WTC11 (cell line): ENCODE results near the gene OR4E2. TPM values are rescaled to one million over a fixed set of nuclear protein-coding genes. Genes with fewer than 3 reads are reported as not detected.

Source experiments
- ATAC-seq: fragments of 200-7000 bp; cut with Tn5 transposase; 2 replicates; pipeline ENCODE4 v1.10.0; 2021; ENCODE audit warnings: mild to moderate bottlenecking, moderate library complexity
- CTCF ChIA-PET: fragments of 300-600 bp; sonication (Branson Sonifier 250); formaldehyde crosslinking; loops from one replicate; lab custom pipeline; 2021; ENCODE audit warnings: antibody characterized with exemption; lab: Charles Lee
- POLR2A ChIA-PET: fragments of 350-600 bp; sonication (Branson Sonifier 250); formaldehyde crosslinking; loops from one replicate; lab custom pipeline; 2021; ENCODE audit warnings: antibody characterized with exemption; lab: Charles Lee
- DNase-seq: peaks from one replicate; pipeline ENCODE4 v3.0.0; 2021; ENCODE audit warnings: low spot score
- H3K27ac Mint-ChIP-seq: 2 replicates; pipeline ENCODE4 v1.8.0; 2021; ENCODE audit warnings: mixed read lengths
- H3K27me3 Mint-ChIP-seq: 2 replicates; pipeline ENCODE4 v1.8.0; 2021; ENCODE audit warnings: low read depth, mild to moderate bottlenecking, moderate library complexity, mixed read lengths
- H3K36me3 Mint-ChIP-seq: 2 replicates; pipeline ENCODE4 v1.8.0; 2021; ENCODE audit warnings: mixed read lengths
- H3K4me1 Mint-ChIP-seq: 2 replicates; pipeline ENCODE4 v1.8.0; 2022; ENCODE audit warnings: mixed read lengths
- H3K4me3 Mint-ChIP-seq: 2 replicates; pipeline ENCODE4 v1.8.0; 2021; ENCODE audit warnings: mild to moderate bottlenecking, moderate library complexity, mixed read lengths
- H3K9me3 Mint-ChIP-seq: 2 replicates; pipeline ENCODE4 v1.8.0; 2021; ENCODE audit warnings: mixed read lengths
- ATF3 ChIP-seq: sonication (generic); formaldehyde crosslinking; conservative IDR thresholded peaks from 2 replicates; pipeline ENCODE4 v1.8.1; 2022; ENCODE audit warnings: mild to moderate bottlenecking, missing genetic modification reagents
- EMX1 ChIP-seq: fragments of 250-450 bp; sonication (Bioruptor Pico); IDR thresholded peaks from 2 replicates; pipeline ENCODE4 v1.8.0; 2021; ENCODE audit warnings: mild to moderate bottlenecking
- ERG ChIP-seq: fragments of 250-450 bp; sonication (Bioruptor Pico); IDR thresholded peaks from 2 replicates; pipeline ENCODE4 v1.8.0; 2021; ENCODE audit warnings: mild to moderate bottlenecking
- FOXP4 ChIP-seq: sonication (generic); formaldehyde crosslinking; IDR thresholded peaks from 2 replicates; pipeline ENCODE4 v1.8.0; 2022; ENCODE audit warnings: mild to moderate bottlenecking, missing genetic modification reagents
- PRDM15 ChIP-seq: sonication (generic); formaldehyde crosslinking; IDR thresholded peaks from 2 replicates; pipeline ENCODE4 v1.8.0; 2022; ENCODE audit warnings: missing genetic modification reagents
- RELA ChIP-seq: sonication (generic); formaldehyde crosslinking; IDR thresholded peaks from 2 replicates; pipeline ENCODE4 v1.8.1; 2022; ENCODE audit warnings: missing genetic modification reagents, mild to moderate bottlenecking, borderline replicate concordance
- ZBTB21 ChIP-seq: sonication (generic); formaldehyde crosslinking; IDR thresholded peaks from 2 replicates; pipeline ENCODE4 v1.8.1; 2023; ENCODE audit warnings: mild to moderate bottlenecking, missing genetic modification reagents, borderline replicate concordance
- ZNF425 ChIP-seq: fragments of 250-450 bp; sonication (Bioruptor Pico); conservative IDR thresholded peaks from 2 replicates; pipeline ENCODE4 v1.9.0; 2021; ENCODE audit warnings: mild to moderate bottlenecking
- ZNF512 ChIP-seq: sonication (generic); formaldehyde crosslinking; IDR thresholded peaks from 2 replicates; pipeline ENCODE4 v1.8.1; 2022; ENCODE audit warnings: missing genetic modification reagents, borderline replicate concordance
- ZNF671 ChIP-seq: fragments of 250-450 bp; sonication (Bioruptor Pico); IDR thresholded peaks from 2 replicates; pipeline ENCODE4 v1.8.0; 2021; ENCODE audit warnings: mild to moderate bottlenecking
- ZSCAN18 ChIP-seq: fragments of 250-450 bp; sonication (Bioruptor Pico); IDR thresholded peaks from 2 replicates; pipeline ENCODE4 v2.1.2; 2022; ENCODE audit warnings: mild to moderate bottlenecking, moderate library complexity
- total RNA-seq: library from RNA; stranded (reverse); gene quantifications from 3 replicates; pipeline ENCODE4 v1.2.3, GENCODE V29; 2021

OR4E2 gene
- total RNA-seq, 1 experiment from 2014 or later: not detected

GRCh38 chr14:21714318-21714929 is 60.8 kb downstream of the OR4E2 start:
- Mint-ChIP-seq H3K27me3 (peaks cover 7% of the 10 kb centered on the region), H3K27ac (no peak overlapping the region), H3K4me1 (no peaks in the 10 kb centered on the region), H3K9me3 (no peaks in the 10 kb centered on the region), H3K36me3 (no peaks in the 10 kb centered on the region), H3K4me3 (no peak overlapping the region)
- TF ChIP-seq ZSCAN18: no peak
- TF ChIP-seq ATF3 (CRISPR knock-in tag): no peak
- no peak for TF ChIP-seq FOXP4 (CRISPR knock-in tag)
- no peak for TF ChIP-seq ERG (CRISPR knock-in tag)
- TF ChIP-seq RELA (CRISPR knock-in tag): no peak
- TF ChIP-seq ZNF512 (CRISPR knock-in tag): no peak
- no peak for TF ChIP-seq EMX1 (CRISPR knock-in tag)
- no peak for TF ChIP-seq ZNF425
- no peak for TF ChIP-seq ZNF671
- no peak for TF ChIP-seq ZBTB21 (CRISPR knock-in tag)
- no peak for TF ChIP-seq PRDM15 (CRISPR knock-in tag)
- ChIA-PET POLR2A (no interaction called here), CTCF (interaction anchor here (7.8 kb wide), 1 partner anchor 9 kb away, joined by 74 read pairs; no protein-coding TSS in a partner anchor)
- DNase-seq: no peak
- ATAC-seq: no peak

Other genes with a start within 250 kb of the OR4E2 start
- 119 to 133 TPM (median 119 TPM) in 3 replicates for gene CHD8, start 197.7 kb upstream of the OR4E2 start, total RNA-seq
- 29.6 to 33.3 TPM (median 31.7 TPM) in 3 replicates for gene RAB2B, start 176.9 kb upstream of the OR4E2 start, total RNA-seq
- gene TOX4, start 176.6 kb upstream of the OR4E2 start, total RNA-seq: 49.1 to 53.0 TPM (median 52.4 TPM) in 3 replicates
- 87.2 to 93.2 TPM (median 89.5 TPM) in 3 replicates for gene METTL3, start 142.5 kb upstream of the OR4E2 start, total RNA-seq
- gene SALL2, start 127.5 kb upstream of the OR4E2 start, total RNA-seq: 239 to 307 TPM (median 288 TPM) in 3 replicates
- not detected in 3 replicates for gene OR10G3, start 73.8 kb upstream of the OR4E2 start, total RNA-seq
- gene OR10G2, start 18.9 kb upstream of the OR4E2 start, total RNA-seq: not detected in 3 replicates
- gene OR4E1, start 20.0 kb downstream of the OR4E2 start, total RNA-seq: not detected in 3 replicates